Gastrocnemius medialis (tissue), 4 donors: ENCODE data around the gene CBX1. TPM values are rescaled to one million over a fixed set of nuclear protein-coding genes. Genes with fewer than 3 reads are reported as not detected.

Source experiments
- ATAC-seq, 2 donors: fragments of 150-250 bp; one replicate each; pipeline ENCODE4 v1.9.1; 2016
- DNase-seq, 2 donors: peaks; one replicate each; pipeline ENCODE4 v3.0.0-alpha.2; 2019
- H3K27ac ChIP-seq, 4 donors: fragments of 200-600 bp; sonication (generic); 1 replicate in 1 of 4; 2 replicates in 3 of 4; pipeline ENCODE4 v1.5.1; 2016 to 2018; ENCODE audit warnings: mild to moderate bottlenecking in 2 of 4, moderate library complexity in 1 of 4
- H3K27me3 ChIP-seq, 3 donors: fragments of 200-600 bp; sonication (generic) in 2 of 3; 1 replicate in 1 of 3; 2 replicates in 2 of 3; pipeline versions ENCODE4 v1.5.1 to v1.6.0; 2016 to 2019; ENCODE audit warnings: mild to moderate bottlenecking in 1 of 3, moderate library complexity in 1 of 3
- H3K36me3 ChIP-seq, 2 donors: fragments of 200-600 bp; sonication (generic) in 1 of 2; one replicate each; pipeline ENCODE4 v1.5.1; 2017 to 2018
- H3K4me1 ChIP-seq, 2 donors: fragments of 200-600 bp; sonication (generic) in 1 of 2; one replicate each; pipeline ENCODE4 v1.5.1; 2016 to 2017; ENCODE audit warnings: mild to moderate bottlenecking in 2 of 2
- H3K4me3 ChIP-seq, 4 donors: fragments of 200-600 bp; sonication (generic) in 3 of 4; 1 replicate in 1 of 4; 2 replicates in 3 of 4; pipeline ENCODE4 v1.5.1; 2016 to 2019; ENCODE audit warnings: mild to moderate bottlenecking in 2 of 4
- H3K9me3 ChIP-seq, 3 donors: fragments of 200-600 bp; sonication (generic) in 2 of 3; 1 replicate in 1 of 3; 2 replicates in 2 of 3; pipeline ENCODE4 v1.5.1; 2016 to 2019
- CTCF ChIP-seq, 5 experiments: fragments of 450-650 bp in 3 of 5; fragments of 200-600 bp in 2 of 5; sonication (generic) in 2 of 5; IDR thresholded peaks in 4 of 5; conservative IDR thresholded peaks in 1 of 5; 1 replicate in 4 of 5; 2 replicates in 1 of 5; pipeline ENCODE4 v1.5.1; 2016 to 2019; ENCODE audit warnings: antibody characterized with exemption in 5 of 5, mild to moderate bottlenecking in 3 of 5, moderate library complexity in 3 of 5
- POLR2A ChIP-seq, 2 donors: fragments of 450-650 bp; IDR thresholded peaks; one replicate each; pipeline ENCODE4 v1.6.1; 2017; ENCODE audit warnings: antibody characterized with exemption in 2 of 2, mild to moderate bottlenecking in 2 of 2, moderate library complexity in 2 of 2
- in situ Hi-C, 4 donors: fragments of 200-750 bp; cut with MboI; loops; one replicate each; pipeline versions ENCODE4 v1.15.0 to v1.8.0; 2017; ENCODE audit warnings: low sequenced_read_pairs in 4 of 4
- intact Hi-C: fragments of 100-400 bp; cut with DNase I; formaldehyde crosslinking; loops from one replicate; pipeline ENCODE4 v1.15.1; 2023; ENCODE audit warnings: low total_unique reads
- total RNA-seq, 4 donors: library from RNA; depleted of rRNA; stranded (reverse); fragments of >200 nt; gene quantifications; one replicate each; pipeline versions ENCODE4 v1.1.0 to v1.2.3, GENCODE V29; 2016

Gene CBX1
- total RNA-seq, 4 donors from 2014 or later: 26.0 to 34.1 (median 27.7) TPM

GRCh38 chr17:48027322-48027981 lies 73.8 kb downstream of the CBX1 start:
- DNase-seq: no peak
- no peak for ATAC-seq
- TF ChIP-seq CTCF (IDR thresholded peaks at IDR 0.05 in 4 of 5, conservative IDR thresholded peaks at IDR 0.05 in 1 of 5) (no peak), POLR2A (IDR thresholded peaks at IDR 0.05) (no peak)
- peaks cover 0 to 5% of the 10 kb centered on the region in 2 donors for H3K36me3 ChIP-seq
- in situ Hi-C loops (loop anchor here in 2 of 4 donors (5.0 kb wide), 2 partner anchors 45 to 100 kb away; no protein-coding TSS in a partner anchor), intact Hi-C loops (loop anchor here (5.0 kb wide), 2 partner anchors 130 to 590 kb away; partner anchors contain the start of genes HOXB8 and SP2)
- H3K27ac ChIP-seq: peak overlapping the region in 2 of 4 donors; percentile 79 to 89
- H3K27me3 ChIP-seq: no peaks in the 10 kb centered on the region
- peaks cover 33 to 39% of the 10 kb centered on the region in 2 donors for H3K4me1 ChIP-seq
- H3K9me3 ChIP-seq: no peaks in the 10 kb centered on the region
- H3K4me3 ChIP-seq: no peak overlapping the region

DNA sequence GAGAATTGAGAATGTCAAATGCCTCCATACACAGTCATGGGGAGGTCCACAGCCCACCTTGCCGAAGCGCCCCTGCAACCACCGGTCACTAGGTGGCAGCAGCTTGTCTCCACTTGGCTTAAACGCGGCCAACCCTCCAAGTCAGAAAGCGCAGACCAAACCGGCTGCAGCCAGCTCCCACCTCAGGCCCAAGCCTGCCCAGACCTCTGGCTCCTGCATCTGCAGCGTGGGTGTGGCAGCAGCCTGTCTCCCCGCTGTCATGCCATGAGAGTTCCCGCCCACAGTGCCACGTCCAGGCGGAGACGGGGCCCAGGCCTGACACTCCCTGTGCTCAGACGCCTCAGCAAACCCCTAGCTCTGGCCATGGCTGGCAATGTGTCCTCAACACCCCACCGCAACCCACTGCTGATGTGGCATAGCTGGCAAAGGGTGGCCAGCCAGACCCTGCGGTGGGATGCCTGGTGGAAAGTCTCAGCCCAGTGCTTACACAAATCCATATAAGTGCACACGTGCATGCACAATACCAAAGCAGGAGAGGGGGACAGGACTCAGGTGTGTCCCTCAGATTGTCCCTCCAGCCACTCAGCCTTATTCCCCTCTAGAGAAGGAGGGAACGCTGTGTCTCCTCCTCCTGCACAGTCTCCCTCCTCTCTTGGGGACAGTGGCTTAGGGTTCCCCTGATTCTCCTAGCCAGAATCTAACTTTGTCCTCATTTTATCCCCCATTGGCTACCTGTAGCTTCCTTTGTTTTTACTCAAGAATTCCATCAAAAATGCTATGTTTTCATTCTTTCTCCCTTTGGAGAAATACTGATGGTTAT lies 74.6 kb downstream of the CBX1 start:
- peak; percentile 43 to 46 for ATAC-seq
- in situ Hi-C loops (loop anchor here in 2 of 4 donors (5.0 kb wide), 2 partner anchors 46 to 101 kb away; no protein-coding TSS in a partner anchor), intact Hi-C loops (loop anchor here (5.0 kb wide), 2 partner anchors 129 to 591 kb away; partner anchors contain the start of genes HOXB8 and SP2)
- Histone ChIP-seq H3K9me3 (no peaks in the 10 kb centered on the region), H3K27me3 (no peaks in the 10 kb centered on the region), H3K4me1 (peaks cover 33 to 39% of the 10 kb centered on the region in 2 donors), H3K4me3 (peak overlapping the region in 2 of 4 donors; percentile 48 to 66), H3K36me3 (no peaks in the 10 kb centered on the region), H3K27ac (peak overlapping the region; percentile 77 to 89 (median 81))
- TF ChIP-seq POLR2A (IDR thresholded peaks at IDR 0.05) (no peak), CTCF (IDR thresholded peaks at IDR 0.05 in 4 of 5, conservative IDR thresholded peaks at IDR 0.05 in 1 of 5) (peak; percentile 85 to 95 (median 91))
- peak; percentile 78 to 89 for DNase-seq

- in situ Hi-C loops: loop anchor here in 2 of 4 donors (5.0 kb wide), 2 partner anchors 46 to 101 kb away; no protein-coding TSS in a partner anchor
Measured at GRCh38 chr17:48025904-48026501, 75.3 kb downstream of the CBX1 start.

More at GRCh38 chr17:48025904-48026501, 75.3 kb downstream of the CBX1 start:
- DNase-seq (no peak), ATAC-seq (peak; percentile 1 to 2)
- Histone ChIP-seq H3K9me3 (no peaks in the 10 kb centered on the region), H3K4me1 (peaks cover 33 to 39% of the 10 kb centered on the region in 2 donors), H3K4me3 (peak overlapping the region; percentile 46 to 66 (median 52)), H3K27ac (peak overlapping the region; percentile 77 to 89 (median 81)), H3K36me3 (no peaks in the 10 kb centered on the region), H3K27me3 (no peaks in the 10 kb centered on the region)
- intact Hi-C loops: loop anchor here (1.0 to 5.0 kb wide), 7 partner anchors 48 to 591 kb away; partner anchors contain the start of genes CDK5RAP3, HOXB8, SNX11 and SP2
- TF ChIP-seq CTCF (IDR thresholded peaks at IDR 0.05 in 4 of 5, conservative IDR thresholded peaks at IDR 0.05 in 1 of 5): no peak
